Fibroblast of lung (primary cell): ENCODE data around the gene ZMYM4.

ENCODE experiments used
- EZH2 ChIP-seq: IDR thresholded peaks from 2 replicates; pipeline ENCODE4 v1.5.1; 2012; ENCODE audit warnings: low read length, control low read depth, mild to moderate bottlenecking; ENCODE audit errors: missing control alignments
- TF ChIP-seq, protein P1 (sequence below), 2 donors: IDR thresholded peaks in 1 of 2; conservative IDR thresholded peaks in 1 of 2; 1 replicate in 1 of 2; 2 replicates in 1 of 2; pipeline ENCODE4 v1.5.1; 2011 to 2012; ENCODE audit warnings: low read length in 2 of 2, control low read depth in 1 of 2, inconsistent platforms in 1 of 2, low read depth in 1 of 2, mild to moderate bottlenecking in 1 of 2

DNA sequence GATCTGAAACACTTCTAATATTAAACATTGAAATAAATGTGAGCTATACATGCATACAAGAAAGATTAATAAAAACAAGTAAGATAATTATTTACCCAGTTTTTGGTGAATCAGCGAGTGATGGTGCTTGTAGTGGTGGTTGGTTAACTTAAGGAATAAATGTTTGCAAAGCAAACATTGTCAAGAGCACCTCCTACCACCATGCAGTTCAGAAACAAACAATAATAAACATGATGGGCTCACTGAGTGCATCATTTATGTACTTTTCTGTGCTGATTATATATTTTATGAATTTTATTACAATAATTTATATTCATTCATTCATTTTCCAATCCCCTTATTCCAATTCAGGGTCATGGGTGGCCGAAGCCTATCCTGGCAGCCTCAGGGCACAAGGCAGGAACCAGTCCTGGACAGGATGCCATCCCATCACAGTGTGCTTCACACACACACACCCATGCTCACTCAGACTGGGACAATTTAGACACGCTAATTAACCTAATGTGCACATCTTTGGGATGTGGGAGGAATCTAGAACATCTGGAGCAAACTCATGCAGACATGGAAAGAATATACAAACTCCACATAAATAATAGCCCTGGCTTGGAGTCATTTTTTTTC is 57.8 kb downstream of the ZMYM4 start:
- TF ChIP-seq, protein P1, sequence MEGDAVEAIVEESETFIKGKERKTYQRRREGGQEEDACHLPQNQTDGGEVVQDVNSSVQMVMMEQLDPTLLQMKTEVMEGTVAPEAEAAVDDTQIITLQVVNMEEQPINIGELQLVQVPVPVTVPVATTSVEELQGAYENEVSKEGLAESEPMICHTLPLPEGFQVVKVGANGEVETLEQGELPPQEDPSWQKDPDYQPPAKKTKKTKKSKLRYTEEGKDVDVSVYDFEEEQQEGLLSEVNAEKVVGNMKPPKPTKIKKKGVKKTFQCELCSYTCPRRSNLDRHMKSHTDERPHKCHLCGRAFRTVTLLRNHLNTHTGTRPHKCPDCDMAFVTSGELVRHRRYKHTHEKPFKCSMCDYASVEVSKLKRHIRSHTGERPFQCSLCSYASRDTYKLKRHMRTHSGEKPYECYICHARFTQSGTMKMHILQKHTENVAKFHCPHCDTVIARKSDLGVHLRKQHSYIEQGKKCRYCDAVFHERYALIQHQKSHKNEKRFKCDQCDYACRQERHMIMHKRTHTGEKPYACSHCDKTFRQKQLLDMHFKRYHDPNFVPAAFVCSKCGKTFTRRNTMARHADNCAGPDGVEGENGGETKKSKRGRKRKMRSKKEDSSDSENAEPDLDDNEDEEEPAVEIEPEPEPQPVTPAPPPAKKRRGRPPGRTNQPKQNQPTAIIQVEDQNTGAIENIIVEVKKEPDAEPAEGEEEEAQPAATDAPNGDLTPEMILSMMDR (conservative IDR thresholded peaks at IDR 0.05 in 1 of 2, IDR thresholded peaks at IDR 0.05 in 1 of 2; ENCODE audit: low read depth in 1 of 2, low read length in 2 of 2) = no peak
- no peak for TF ChIP-seq EZH2
